Panc1 (cell line): ENCODE data around the gene ATP2A3. TPM values are rescaled to one million over a fixed set of nuclear protein-coding genes. Genes with fewer than 3 reads are reported as not detected.
A peak's percentile ranks its signal among the peaks of the same experiment; 100 is the strongest.

Experiments used
- ATAC-seq: fragments of 200-7000 bp; cut with Tn5 transposase; 2 replicates; pipeline ENCODE4 v1.9.1; 2020; ENCODE audit warnings: mild to moderate bottlenecking, moderate library complexity
- BruUV-seq: library from RNA; stranded (reverse); fragments of 400-500 nt; replicated peaks from 2 replicates; lab custom pipeline; 2021; lab: Mats Ljungman, UMichigan
- CTCF ChIA-PET: fragments of 300-600 bp; sonication (Branson Sonifier 250); formaldehyde crosslinking; loops from one replicate; lab custom pipeline; 2022; ENCODE audit warnings: antibody characterized with exemption; lab: Charles Lee
- POLR2A ChIA-PET: fragments of 300-600 bp; sonication (Branson Sonifier 250); formaldehyde crosslinking; loops from one replicate; lab custom pipeline; 2022; ENCODE audit warnings: antibody characterized with exemption; lab: Charles Lee
- DNase-seq: peaks from one replicate; pipeline ENCODE4 v3.0.0-alpha.2; 2010; ENCODE audit warnings: low read depth, low spot score
- H3K27ac ChIP-seq: 2 replicates; pipeline ENCODE4 v1.5.1; 2011; ENCODE audit warnings: mild to moderate bottlenecking, low read length, inconsistent platforms
- H3K27me3 ChIP-seq: fragments of 200-500 bp; sonication (Bioruptor generic); 2 replicates; pipeline ENCODE4 v1.6.0; 2014; ENCODE audit warnings: low read length, inconsistent platforms; ENCODE audit not compliant: control insufficient read depth, insufficient read depth
- H3K36me3 ChIP-seq: fragments of 200-500 bp; sonication (Bioruptor generic); 2 replicates; pipeline ENCODE4 v1.5.1; 2014; ENCODE audit warnings: inconsistent platforms, mild to moderate bottlenecking, low read length, moderate library complexity; ENCODE audit not compliant: control insufficient read depth, insufficient read depth
- H3K4me1 ChIP-seq: 2 replicates; pipeline ENCODE4 v1.5.1; 2011; ENCODE audit warnings: inconsistent platforms, mild to moderate bottlenecking, low read length, moderate library complexity; ENCODE audit not compliant: control insufficient read depth, insufficient read depth
- H3K4me3 ChIP-seq, 2 experiments: 2 replicates each; pipeline ENCODE4 v1.5.1; 2011 to 2012; ENCODE audit warnings: low read depth in 2 of 2, low read length in 2 of 2, mild to moderate bottlenecking in 2 of 2, inconsistent platforms in 1 of 2, moderate library complexity in 1 of 2
- H3K9me3 ChIP-seq: fragments of 200-500 bp; sonication (Bioruptor generic); 2 replicates; pipeline ENCODE4 v1.5.1; 2014; ENCODE audit warnings: low read depth, mild to moderate bottlenecking, inconsistent platforms, low read length, moderate library complexity; ENCODE audit not compliant: control insufficient read depth, insufficient read depth
- POLR2AphosphoS5 ChIP-seq: IDR thresholded peaks from 2 replicates; pipeline ENCODE4 v1.6.1; 2012; ENCODE audit warnings: mild to moderate bottlenecking, low read depth, low read length, moderate library complexity
- REST ChIP-seq, 2 experiments: IDR thresholded peaks; 2 replicates each; pipeline ENCODE4 v1.6.1; 2011 to 2012; ENCODE audit warnings: low read depth in 2 of 2, control low read depth in 1 of 2, low read length in 1 of 2, mild to moderate bottlenecking in 1 of 2, moderate library complexity in 1 of 2; ENCODE audit not compliant: insufficient read depth in 1 of 2
- SIN3A ChIP-seq: IDR thresholded peaks from 2 replicates; pipeline ENCODE4 v1.6.1; 2012; ENCODE audit warnings: low read depth, mild to moderate bottlenecking, low read length, moderate library complexity, borderline replicate concordance; ENCODE audit not compliant: insufficient read depth
- TCF7L2 ChIP-seq: IDR thresholded peaks from 2 replicates; pipeline ENCODE4 v1.6.1; 2011; ENCODE audit warnings: mild to moderate bottlenecking, low read depth, low read length, inconsistent platforms
- in situ Hi-C: cut with HindIII; loops from 2 replicates; pipeline ENCODE4 v1.10.0; 2016; ENCODE audit warnings: low sequenced_read_pairs, low pct_unique_long_range_greater_than_20kb
- intact Hi-C: fragments of 100-400 bp; cut with micrococcal nuclease; formaldehyde crosslinking; loops from one replicate; pipeline ENCODE4 v1.10.0; 2022; ENCODE audit not compliant: unreplicated experiment
- total RNA-seq: library from RNA; stranded (reverse); gene quantifications from one replicate; pipeline ENCODE4 v1.2.1, GENCODE V29; 2021; ENCODE audit not compliant: unreplicated experiment
- TF ChIP-seq, protein P1 (sequence below): fragments of 450-650 bp; IDR thresholded peaks from 2 replicates; pipeline ENCODE4 v1.5.1; 2017; ENCODE audit warnings: mild to moderate bottlenecking

ATP2A3 gene
- total RNA-seq, 1 experiment from 2014 or later: 29.7 TPM

DNA sequence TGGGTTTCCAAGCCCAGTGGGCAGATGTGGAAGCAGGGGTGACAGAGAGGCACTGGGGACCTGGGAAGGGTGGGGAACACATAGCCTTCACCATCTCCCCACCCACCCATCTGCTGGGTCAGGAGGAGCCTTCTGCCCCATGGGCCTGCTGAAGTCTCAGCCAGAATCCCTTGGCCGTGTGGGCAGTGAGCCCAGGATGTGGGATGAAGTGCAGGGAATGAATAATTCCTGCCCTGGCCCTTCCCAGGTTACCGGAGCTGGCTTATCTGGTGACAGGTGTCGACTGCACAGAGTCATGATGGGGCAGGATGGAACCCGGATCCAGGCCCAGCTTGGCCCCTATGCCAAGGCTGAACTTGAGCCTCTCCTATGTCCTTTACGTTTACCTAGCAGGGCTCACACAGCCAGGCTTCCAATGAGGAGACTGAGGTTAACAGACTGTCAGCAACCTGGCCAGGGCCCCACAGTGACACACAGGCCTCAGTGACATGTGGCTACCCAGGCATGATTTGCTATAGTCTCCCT lies 17.5 kb downstream of the ATP2A3 start:
- POLR2A ChIA-PET: no interaction called here
- no peak for DNase-seq
- intact Hi-C loops: no loop called here

GRCh38 chr17:3944485-3945388 lies 19.5 kb downstream of the ATP2A3 start:
- BruUV-seq: no TSS peak

More for the DNA sequence above, 17.5 kb downstream of the ATP2A3 start:
- H3K36me3 ChIP-seq: no peaks in the 10 kb centered on the region
- no peaks in the 10 kb centered on the region for H3K27me3 ChIP-seq
- ATAC-seq: peak; percentile 41
- H3K4me1 ChIP-seq: no peaks in the 10 kb centered on the region
- H3K27ac ChIP-seq: no peak overlapping the region
- no TSS peak for BruUV-seq
- in situ Hi-C loops: no loop called here
- CTCF ChIA-PET: no interaction called here
- no peak overlapping the region for H3K4me3 ChIP-seq
- H3K9me3 ChIP-seq: no peaks in the 10 kb centered on the region
- TF ChIP-seq, protein P1, sequence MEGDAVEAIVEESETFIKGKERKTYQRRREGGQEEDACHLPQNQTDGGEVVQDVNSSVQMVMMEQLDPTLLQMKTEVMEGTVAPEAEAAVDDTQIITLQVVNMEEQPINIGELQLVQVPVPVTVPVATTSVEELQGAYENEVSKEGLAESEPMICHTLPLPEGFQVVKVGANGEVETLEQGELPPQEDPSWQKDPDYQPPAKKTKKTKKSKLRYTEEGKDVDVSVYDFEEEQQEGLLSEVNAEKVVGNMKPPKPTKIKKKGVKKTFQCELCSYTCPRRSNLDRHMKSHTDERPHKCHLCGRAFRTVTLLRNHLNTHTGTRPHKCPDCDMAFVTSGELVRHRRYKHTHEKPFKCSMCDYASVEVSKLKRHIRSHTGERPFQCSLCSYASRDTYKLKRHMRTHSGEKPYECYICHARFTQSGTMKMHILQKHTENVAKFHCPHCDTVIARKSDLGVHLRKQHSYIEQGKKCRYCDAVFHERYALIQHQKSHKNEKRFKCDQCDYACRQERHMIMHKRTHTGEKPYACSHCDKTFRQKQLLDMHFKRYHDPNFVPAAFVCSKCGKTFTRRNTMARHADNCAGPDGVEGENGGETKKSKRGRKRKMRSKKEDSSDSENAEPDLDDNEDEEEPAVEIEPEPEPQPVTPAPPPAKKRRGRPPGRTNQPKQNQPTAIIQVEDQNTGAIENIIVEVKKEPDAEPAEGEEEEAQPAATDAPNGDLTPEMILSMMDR: no peak
- no peak for TF ChIP-seq SIN3A
- no peak for TF ChIP-seq TCF7L2
- TF ChIP-seq POLR2AphosphoS5: no peak
- TF ChIP-seq REST (IDR thresholded peaks at IDR 0.05; ENCODE audit: insufficient read depth in 1 of 2, low read depth in 2 of 2, low read length in 1 of 2): no peak

More at GRCh38 chr17:3944485-3945388, 19.5 kb downstream of the ATP2A3 start:
- ATAC-seq (peak; percentile 76), DNase-seq (no peak)
- no peaks in the 10 kb centered on the region for H3K4me1 ChIP-seq
- ChIA-PET POLR2A (no interaction called here), CTCF (no interaction called here)
- H3K4me3 ChIP-seq: peak overlapping the region in 1 of 2 experiments; percentile 19; a peak in 1 of 4 replicates
- H3K27me3 ChIP-seq: no peaks in the 10 kb centered on the region
- in situ Hi-C loops (no loop called here), intact Hi-C loops (no loop called here)
- TF ChIP-seq REST (IDR thresholded peaks at IDR 0.05; ENCODE audit: insufficient read depth in 1 of 2, low read depth in 2 of 2, low read length in 1 of 2): no peak
- no peak for TF ChIP-seq POLR2AphosphoS5
- no peak overlapping the region for H3K27ac ChIP-seq
- no peaks in the 10 kb centered on the region for H3K9me3 ChIP-seq
- H3K36me3 ChIP-seq: no peaks in the 10 kb centered on the region
